NCI-H2107 (cell line): Measurements from ENCODE around the gene ANKRD31.
"Not testable (repeated sequence)": the region's sequence is repeated elsewhere in the genome, so short reads cannot be mapped to it uniquely, and the experiment has no call there.

Source experiments
- DNase-seq: peaks from one replicate; lab custom pipeline; 2025; lab: John Stamatoyannopoulos, UW

The ANKRD31 gene

GRCh38 chr5:75152860-75153259 lies 83.8 kb downstream of the ANKRD31 start:
- no peak for DNase-seq

- no peak for DNase-seq
These were observed 88.6 kb downstream of the ANKRD31 start for GRCh38 chr5:75148051-75148450.

- no peak for DNase-seq
These were observed 94.0 kb downstream of the ANKRD31 start for GRCh38 chr5:75142566-75143136.

- DNase-seq, result no peak
These were observed 96.4 kb downstream of the ANKRD31 start for GRCh38 chr5:75140277-75140676.

GRCh38 chr5:75138689-75139088 lies 98.0 kb downstream of the ANKRD31 start:
- no peak for DNase-seq

- no peak for DNase-seq
These were observed 105.8 kb downstream of the ANKRD31 start for GRCh38 chr5:75130818-75131349.

GRCh38 chr5:75116856-75117255 lies 119.8 kb downstream of the ANKRD31 start:
- DNase-seq, result no peak

GRCh38 chr5:75114311-75114710 lies 122.4 kb downstream of the ANKRD31 start:
- not testable (repeated sequence) for DNase-seq

- DNase-seq, result no peak
These were observed 123.1 kb downstream of the ANKRD31 start for GRCh38 chr5:75113354-75114113.

- DNase-seq, result no peak
These were observed 127.6 kb downstream of the ANKRD31 start for GRCh38 chr5:75108931-75109596.

GRCh38 chr5:75108515-75108914 lies 128.2 kb downstream of the ANKRD31 start:
- DNase-seq, result no peak

- not testable (repeated sequence) for DNase-seq
These were observed 140.7 kb downstream of the ANKRD31 start for GRCh38 chr5:75095956-75096355.

- DNase-seq, result no peak
These were observed 145.1 kb downstream of the ANKRD31 start for GRCh38 chr5:75091597-75091996.

GRCh38 chr5:75089662-75090061 lies 147.0 kb downstream of the ANKRD31 start:
- DNase-seq, result no peak

GRCh38 chr5:75089137-75089536 lies 147.5 kb downstream of the ANKRD31 start:
- no peak for DNase-seq

GRCh38 chr5:75088648-75089047 lies 148.0 kb downstream of the ANKRD31 start:
- no peak for DNase-seq

- no peak for DNase-seq
These were observed 155.2 kb downstream of the ANKRD31 start for GRCh38 chr5:75081510-75081909.

GRCh38 chr5:75079346-75079745 lies 157.3 kb downstream of the ANKRD31 start:
- DNase-seq, result not testable (repeated sequence)

- DNase-seq, result no peak
These were observed 158.7 kb downstream of the ANKRD31 start for GRCh38 chr5:75078027-75078426.

- DNase-seq, result no peak
These were observed 164.6 kb downstream of the ANKRD31 start for GRCh38 chr5:75072061-75072460.

- no peak for DNase-seq
These were observed 165.6 kb downstream of the ANKRD31 start for GRCh38 chr5:75071100-75071499.

- DNase-seq, result no peak
These were observed 169.2 kb downstream of the ANKRD31 start for GRCh38 chr5:75067434-75067833.
